ENCODE measurements around the gene HIC1.

The HIC1 gene

GRCh38 chr17:2101448-2102257, 46.8 kb downstream of the HIC1 start:
- in situ Hi-C loops (cut with HindIII; ENCODE audit: low pct_unique_long_range_greater_than_20kb, low sequenced_read_pairs): no loop called here
- peak; percentile 41 to 95 for DNase-seq (ENCODE audit: low read depth in 1 of 2, low spot score in 1 of 2)
- no peak for TF ChIP-seq JUND (IDR thresholded peaks at IDR 0.05; ENCODE audit: low read depth)

GRCh38 chr17:2102931-2103809, 48.3 kb downstream of the HIC1 start:
- no peak for DNase-seq (ENCODE audit: low read depth in 1 of 2, low spot score in 1 of 2)
- in situ Hi-C loops (cut with HindIII; ENCODE audit: low pct_unique_long_range_greater_than_20kb, low sequenced_read_pairs): no loop called here
- no peak for TF ChIP-seq JUND (IDR thresholded peaks at IDR 0.05; ENCODE audit: low read depth)

GRCh38 chr17:2105663-2106062, 50.8 kb downstream of the HIC1 start:
- in situ Hi-C loops (cut with HindIII; ENCODE audit: low pct_unique_long_range_greater_than_20kb, low sequenced_read_pairs): no loop called here
- DNase-seq (ENCODE audit: low read depth in 1 of 2, low spot score in 1 of 2): no peak
- TF ChIP-seq JUND (IDR thresholded peaks at IDR 0.05; ENCODE audit: low read depth): no peak

GRCh38 chr17:2106308-2106955, 51.5 kb downstream of the HIC1 start:
- in situ Hi-C loops (cut with HindIII; ENCODE audit: low pct_unique_long_range_greater_than_20kb, low sequenced_read_pairs): no loop called here
- no peak for TF ChIP-seq JUND (IDR thresholded peaks at IDR 0.05; ENCODE audit: low read depth)
- no peak for DNase-seq (ENCODE audit: low read depth in 1 of 2, low spot score in 1 of 2)

GRCh38 chr17:2107050-2107449, 52.1 kb downstream of the HIC1 start:
- no peak for DNase-seq (ENCODE audit: low read depth in 1 of 2, low spot score in 1 of 2)
- TF ChIP-seq JUND (IDR thresholded peaks at IDR 0.05; ENCODE audit: low read depth): no peak
- in situ Hi-C loops (cut with HindIII; ENCODE audit: low pct_unique_long_range_greater_than_20kb, low sequenced_read_pairs): no loop called here

GRCh38 chr17:2107506-2107905, 52.6 kb downstream of the HIC1 start:
- no peak for DNase-seq (ENCODE audit: low read depth in 1 of 2, low spot score in 1 of 2)
- no peak for TF ChIP-seq JUND (IDR thresholded peaks at IDR 0.05; ENCODE audit: low read depth)
- in situ Hi-C loops (cut with HindIII; ENCODE audit: low pct_unique_long_range_greater_than_20kb, low sequenced_read_pairs): no loop called here

- DNase-seq (ENCODE audit: low read depth in 1 of 2, low spot score in 1 of 2): no peak
- in situ Hi-C loops (cut with HindIII; ENCODE audit: low pct_unique_long_range_greater_than_20kb, low sequenced_read_pairs): no loop called here
- TF ChIP-seq JUND (IDR thresholded peaks at IDR 0.05; ENCODE audit: low read depth): no peak
Observed at GRCh38 chr17:2108170-2108569, 53.3 kb downstream of the HIC1 start.

- in situ Hi-C loops (cut with HindIII; ENCODE audit: low pct_unique_long_range_greater_than_20kb, low sequenced_read_pairs): no loop called here
- DNase-seq (ENCODE audit: low read depth in 1 of 2, low spot score in 1 of 2): no peak
- TF ChIP-seq JUND (IDR thresholded peaks at IDR 0.05; ENCODE audit: low read depth): no peak
Observed at GRCh38 chr17:2110436-2110835, 55.5 kb downstream of the HIC1 start.

GRCh38 chr17:2111691-2112090, 56.8 kb downstream of the HIC1 start:
- TF ChIP-seq JUND (IDR thresholded peaks at IDR 0.05; ENCODE audit: low read depth): no peak
- DNase-seq (ENCODE audit: low read depth in 1 of 2, low spot score in 1 of 2): peak; percentile 51 to 90
- in situ Hi-C loops (cut with HindIII; ENCODE audit: low pct_unique_long_range_greater_than_20kb, low sequenced_read_pairs): no loop called here
